ENCODE data around the gene CGNL1.

CGNL1 gene

DNA sequence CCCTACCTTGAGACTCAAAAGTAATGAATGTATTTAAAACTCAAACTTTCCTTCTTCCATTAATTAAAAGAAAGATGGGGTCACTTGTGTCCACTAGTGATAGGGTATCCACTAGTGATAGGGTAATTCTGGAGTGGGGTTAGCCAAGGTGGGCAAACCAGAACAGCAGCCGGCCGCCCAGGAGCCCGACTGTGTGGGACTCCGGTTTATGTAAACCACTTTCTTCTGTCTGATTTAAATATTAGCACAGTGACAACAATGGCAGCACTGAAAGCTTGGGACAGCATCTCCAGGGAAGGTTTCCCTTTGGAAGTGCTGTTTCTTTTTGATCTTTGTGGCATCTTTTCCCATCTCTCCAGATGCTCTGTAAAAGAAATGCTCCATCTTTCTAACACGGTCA is 216.1 kb downstream of the CGNL1 start:
- DNase-seq (ENCODE audit: low read depth in 1 of 2, low spot score in 1 of 2), result no peak
- TF ChIP-seq POLR2AphosphoS5 (IDR thresholded peaks at IDR 0.05; ENCODE audit: low read depth), result no peak
- no peak for TF ChIP-seq GABPA (IDR thresholded peaks at IDR 0.05; ENCODE audit: low read depth)
- TF ChIP-seq, protein P1, sequence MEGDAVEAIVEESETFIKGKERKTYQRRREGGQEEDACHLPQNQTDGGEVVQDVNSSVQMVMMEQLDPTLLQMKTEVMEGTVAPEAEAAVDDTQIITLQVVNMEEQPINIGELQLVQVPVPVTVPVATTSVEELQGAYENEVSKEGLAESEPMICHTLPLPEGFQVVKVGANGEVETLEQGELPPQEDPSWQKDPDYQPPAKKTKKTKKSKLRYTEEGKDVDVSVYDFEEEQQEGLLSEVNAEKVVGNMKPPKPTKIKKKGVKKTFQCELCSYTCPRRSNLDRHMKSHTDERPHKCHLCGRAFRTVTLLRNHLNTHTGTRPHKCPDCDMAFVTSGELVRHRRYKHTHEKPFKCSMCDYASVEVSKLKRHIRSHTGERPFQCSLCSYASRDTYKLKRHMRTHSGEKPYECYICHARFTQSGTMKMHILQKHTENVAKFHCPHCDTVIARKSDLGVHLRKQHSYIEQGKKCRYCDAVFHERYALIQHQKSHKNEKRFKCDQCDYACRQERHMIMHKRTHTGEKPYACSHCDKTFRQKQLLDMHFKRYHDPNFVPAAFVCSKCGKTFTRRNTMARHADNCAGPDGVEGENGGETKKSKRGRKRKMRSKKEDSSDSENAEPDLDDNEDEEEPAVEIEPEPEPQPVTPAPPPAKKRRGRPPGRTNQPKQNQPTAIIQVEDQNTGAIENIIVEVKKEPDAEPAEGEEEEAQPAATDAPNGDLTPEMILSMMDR (IDR thresholded peaks at IDR 0.05; ENCODE audit: insufficient read depth, low read length), result no peak
- TF ChIP-seq, protein P2, sequence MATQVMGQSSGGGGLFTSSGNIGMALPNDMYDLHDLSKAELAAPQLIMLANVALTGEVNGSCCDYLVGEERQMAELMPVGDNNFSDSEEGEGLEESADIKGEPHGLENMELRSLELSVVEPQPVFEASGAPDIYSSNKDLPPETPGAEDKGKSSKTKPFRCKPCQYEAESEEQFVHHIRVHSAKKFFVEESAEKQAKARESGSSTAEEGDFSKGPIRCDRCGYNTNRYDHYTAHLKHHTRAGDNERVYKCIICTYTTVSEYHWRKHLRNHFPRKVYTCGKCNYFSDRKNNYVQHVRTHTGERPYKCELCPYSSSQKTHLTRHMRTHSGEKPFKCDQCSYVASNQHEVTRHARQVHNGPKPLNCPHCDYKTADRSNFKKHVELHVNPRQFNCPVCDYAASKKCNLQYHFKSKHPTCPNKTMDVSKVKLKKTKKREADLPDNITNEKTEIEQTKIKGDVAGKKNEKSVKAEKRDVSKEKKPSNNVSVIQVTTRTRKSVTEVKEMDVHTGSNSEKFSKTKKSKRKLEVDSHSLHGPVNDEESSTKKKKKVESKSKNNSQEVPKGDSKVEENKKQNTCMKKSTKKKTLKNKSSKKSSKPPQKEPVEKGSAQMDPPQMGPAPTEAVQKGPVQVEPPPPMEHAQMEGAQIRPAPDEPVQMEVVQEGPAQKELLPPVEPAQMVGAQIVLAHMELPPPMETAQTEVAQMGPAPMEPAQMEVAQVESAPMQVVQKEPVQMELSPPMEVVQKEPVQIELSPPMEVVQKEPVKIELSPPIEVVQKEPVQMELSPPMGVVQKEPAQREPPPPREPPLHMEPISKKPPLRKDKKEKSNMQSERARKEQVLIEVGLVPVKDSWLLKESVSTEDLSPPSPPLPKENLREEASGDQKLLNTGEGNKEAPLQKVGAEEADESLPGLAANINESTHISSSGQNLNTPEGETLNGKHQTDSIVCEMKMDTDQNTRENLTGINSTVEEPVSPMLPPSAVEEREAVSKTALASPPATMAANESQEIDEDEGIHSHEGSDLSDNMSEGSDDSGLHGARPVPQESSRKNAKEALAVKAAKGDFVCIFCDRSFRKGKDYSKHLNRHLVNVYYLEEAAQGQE (IDR thresholded peaks at IDR 0.05; ENCODE audit: insufficient replicate concordance, low read depth), result no peak
- TF ChIP-seq SPI1 (IDR thresholded peaks at IDR 0.05; ENCODE audit: borderline replicate concordance, low read depth), result no peak
- Histone ChIP-seq H3K27me3 (ENCODE audit: insufficient read depth, poor library complexity, severe bottlenecking) (peaks cover 28% of the 10 kb centered on the region), H3K27ac (replicated peaks) (no peak overlapping the region), H3K4me3 (replicated peaks; ENCODE audit: insufficient read depth, low read length) (no peak overlapping the region)

DNA sequence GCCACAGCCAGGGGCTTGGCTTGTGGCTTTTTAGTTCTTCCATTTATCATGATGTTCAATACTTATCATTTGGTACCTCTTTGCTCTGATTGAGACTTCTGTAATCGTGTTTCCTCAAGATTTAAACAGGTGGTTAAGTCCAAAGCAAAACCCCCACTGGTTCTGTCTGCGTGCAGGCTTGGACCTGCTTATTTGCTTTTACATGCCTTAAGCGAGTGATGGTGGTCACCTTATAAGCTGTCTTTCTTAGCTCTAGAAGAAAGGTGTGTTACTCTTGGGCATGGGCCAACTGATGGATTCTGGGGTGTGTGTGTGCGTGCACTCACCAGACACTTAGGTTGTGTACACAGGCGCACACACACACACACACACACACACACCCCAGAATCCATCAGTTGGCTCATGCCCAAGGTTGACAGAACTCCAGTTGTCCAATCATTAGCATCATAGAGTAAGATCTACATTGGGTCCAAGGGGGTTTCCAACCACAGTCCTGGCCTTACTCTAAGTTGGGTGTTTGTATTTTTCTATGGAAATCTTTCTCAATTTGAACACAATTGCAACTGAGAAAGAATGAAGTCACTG is 216.6 kb downstream of the CGNL1 start:
- DNase-seq (ENCODE audit: low read depth in 1 of 2, low spot score in 1 of 2), result no peak
- H3K27me3 ChIP-seq (ENCODE audit: insufficient read depth, poor library complexity, severe bottlenecking), result peaks cover 28% of the 10 kb centered on the region

DNA sequence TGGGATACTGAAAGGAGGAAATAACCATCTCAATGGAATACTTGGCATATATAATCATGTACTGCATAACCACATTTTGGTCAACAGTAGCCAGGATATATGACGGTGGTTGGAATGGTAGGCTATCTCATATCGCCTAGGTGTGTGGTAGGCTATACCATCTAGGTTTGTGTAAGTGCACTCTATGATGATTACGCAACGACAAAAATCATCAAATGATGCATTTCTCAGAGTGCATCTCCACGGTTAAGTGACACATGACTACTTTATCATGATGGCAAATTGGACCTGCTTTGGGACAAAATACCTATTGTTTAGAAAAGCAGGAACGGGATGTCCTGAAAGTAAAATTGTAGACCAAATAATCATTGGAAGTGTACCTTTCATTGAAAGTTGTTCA is 218.2 kb downstream of the CGNL1 start:
- no peak for DNase-seq (ENCODE audit: low read depth in 1 of 2, low spot score in 1 of 2)
- Histone ChIP-seq H3K4me3 (replicated peaks; ENCODE audit: insufficient read depth, low read length) (no peak overlapping the region), H3K27me3 (ENCODE audit: insufficient read depth, poor library complexity, severe bottlenecking) (peaks cover 30% of the 10 kb centered on the region), H3K27ac (replicated peaks) (no peak overlapping the region)
- TF ChIP-seq POLR2AphosphoS5 (IDR thresholded peaks at IDR 0.05; ENCODE audit: low read depth), result no peak
- TF ChIP-seq, protein P2 (IDR thresholded peaks at IDR 0.05; ENCODE audit: insufficient replicate concordance, low read depth), result no peak
- no peak for TF ChIP-seq GABPA (IDR thresholded peaks at IDR 0.05; ENCODE audit: low read depth)
- TF ChIP-seq SPI1 (IDR thresholded peaks at IDR 0.05; ENCODE audit: borderline replicate concordance, low read depth), result no peak
- TF ChIP-seq, protein P1 (IDR thresholded peaks at IDR 0.05; ENCODE audit: insufficient read depth, low read length), result no peak

More for the DNA sequence above, 216.6 kb downstream of the CGNL1 start:
- H3K27ac ChIP-seq (replicated peaks), result no peak overlapping the region
- no peak overlapping the region for H3K4me3 ChIP-seq (replicated peaks; ENCODE audit: insufficient read depth, low read length)
- TF ChIP-seq, protein P2 (IDR thresholded peaks at IDR 0.05; ENCODE audit: insufficient replicate concordance, low read depth), result no peak
- TF ChIP-seq POLR2AphosphoS5 (IDR thresholded peaks at IDR 0.05; ENCODE audit: low read depth) (no peak), SPI1 (IDR thresholded peaks at IDR 0.05; ENCODE audit: borderline replicate concordance, low read depth) (no peak), GABPA (IDR thresholded peaks at IDR 0.05; ENCODE audit: low read depth) (no peak)
- TF ChIP-seq, protein P1 (IDR thresholded peaks at IDR 0.05; ENCODE audit: insufficient read depth, low read length), result no peak

Measured in HL-60 (cell line).